Mesothelial cell of epicardium (in vitro differentiated cells): ENCODE data around the gene ERICH6. TPM values are rescaled to one million over a fixed set of nuclear protein-coding genes. Genes with fewer than 3 reads are reported as not detected.

Experiments used
- DNase-seq, 2 experiments: peaks; one replicate each; pipeline ENCODE4 v3.0.0; 2021; ENCODE audit warnings: low spot score in 2 of 2; ENCODE audit not compliant: unreplicated experiment in 2 of 2
- H3K27ac Mint-ChIP-seq: 2 replicates; pipeline ENCODE4 v1.8.0; 2021; ENCODE audit warnings: mixed read lengths
- H3K27me3 Mint-ChIP-seq: 2 replicates; pipeline ENCODE4 v1.8.0; 2021; ENCODE audit warnings: low read depth, mixed read lengths
- H3K36me3 Mint-ChIP-seq: 2 replicates; pipeline ENCODE4 v1.8.0; 2021; ENCODE audit warnings: mixed read lengths
- H3K4me1 Mint-ChIP-seq: 2 replicates; pipeline ENCODE4 v1.8.0; 2021; ENCODE audit warnings: mixed read lengths
- H3K4me3 Mint-ChIP-seq: 2 replicates; pipeline ENCODE4 v1.8.0; 2021; ENCODE audit warnings: mild to moderate bottlenecking, moderate library complexity, mixed read lengths
- H3K9me3 Mint-ChIP-seq: 2 replicates; pipeline ENCODE4 v1.8.0; 2021; ENCODE audit warnings: mixed read lengths
- total RNA-seq: library from RNA; stranded (reverse); gene quantifications from 3 replicates; pipeline ENCODE4 v1.2.1, GENCODE V29; 2021
- TF ChIP-seq, protein P1 (sequence below): fragments of 200-600 bp; sonication (generic); IDR thresholded peaks from one replicate; pipeline ENCODE4 v1.5.0; 2021; ENCODE audit warnings: antibody characterized with exemption; ENCODE audit not compliant: unreplicated experiment

ERICH6 gene
- total RNA-seq, 1 donor from 2014 or later = 0.65 TPM

- DNase-seq = no peak
- no peak overlapping the region for H3K4me3 Mint-ChIP-seq
- H3K36me3 Mint-ChIP-seq = no peaks in the 10 kb centered on the region
- H3K9me3 Mint-ChIP-seq = peaks cover 15% of the 10 kb centered on the region
- TF ChIP-seq, protein P1, sequence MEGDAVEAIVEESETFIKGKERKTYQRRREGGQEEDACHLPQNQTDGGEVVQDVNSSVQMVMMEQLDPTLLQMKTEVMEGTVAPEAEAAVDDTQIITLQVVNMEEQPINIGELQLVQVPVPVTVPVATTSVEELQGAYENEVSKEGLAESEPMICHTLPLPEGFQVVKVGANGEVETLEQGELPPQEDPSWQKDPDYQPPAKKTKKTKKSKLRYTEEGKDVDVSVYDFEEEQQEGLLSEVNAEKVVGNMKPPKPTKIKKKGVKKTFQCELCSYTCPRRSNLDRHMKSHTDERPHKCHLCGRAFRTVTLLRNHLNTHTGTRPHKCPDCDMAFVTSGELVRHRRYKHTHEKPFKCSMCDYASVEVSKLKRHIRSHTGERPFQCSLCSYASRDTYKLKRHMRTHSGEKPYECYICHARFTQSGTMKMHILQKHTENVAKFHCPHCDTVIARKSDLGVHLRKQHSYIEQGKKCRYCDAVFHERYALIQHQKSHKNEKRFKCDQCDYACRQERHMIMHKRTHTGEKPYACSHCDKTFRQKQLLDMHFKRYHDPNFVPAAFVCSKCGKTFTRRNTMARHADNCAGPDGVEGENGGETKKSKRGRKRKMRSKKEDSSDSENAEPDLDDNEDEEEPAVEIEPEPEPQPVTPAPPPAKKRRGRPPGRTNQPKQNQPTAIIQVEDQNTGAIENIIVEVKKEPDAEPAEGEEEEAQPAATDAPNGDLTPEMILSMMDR = no peak
- no peak overlapping the region for H3K27ac Mint-ChIP-seq
- H3K27me3 Mint-ChIP-seq = peaks cover 4% of the 10 kb centered on the region
- H3K4me1 Mint-ChIP-seq = no peaks in the 10 kb centered on the region
Measured at GRCh38 chr3:150673966-150674365, 29.8 kb downstream of the ERICH6 start.

DNA sequence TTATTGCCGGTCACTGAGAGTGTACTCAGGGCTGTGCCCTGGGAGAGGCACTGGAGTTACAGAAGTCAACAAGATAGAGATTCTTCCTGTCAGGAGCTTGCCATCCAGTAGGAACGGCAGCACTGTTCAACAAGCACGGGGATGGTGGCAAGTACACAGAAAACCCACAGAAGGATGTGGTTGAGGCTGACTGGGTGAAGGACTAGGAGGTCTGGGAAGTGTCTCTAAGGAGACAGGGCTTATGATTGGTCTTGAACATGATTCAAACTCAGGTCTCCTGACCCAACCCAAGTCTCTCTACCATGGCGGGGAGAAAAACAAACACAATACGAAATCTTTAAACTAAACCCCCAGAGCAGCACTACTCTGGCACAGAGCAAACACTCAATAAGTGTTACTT lies 37.6 kb downstream of the ERICH6 start:
- Mint-ChIP-seq H3K27me3 (peaks cover 17% of the 10 kb centered on the region), H3K4me1 (no peaks in the 10 kb centered on the region), H3K36me3 (no peaks in the 10 kb centered on the region), H3K9me3 (no peaks in the 10 kb centered on the region), H3K4me3 (no peak overlapping the region), H3K27ac (no peak overlapping the region)
- TF ChIP-seq, protein P1 = no peak
- no peak for DNase-seq

DNA sequence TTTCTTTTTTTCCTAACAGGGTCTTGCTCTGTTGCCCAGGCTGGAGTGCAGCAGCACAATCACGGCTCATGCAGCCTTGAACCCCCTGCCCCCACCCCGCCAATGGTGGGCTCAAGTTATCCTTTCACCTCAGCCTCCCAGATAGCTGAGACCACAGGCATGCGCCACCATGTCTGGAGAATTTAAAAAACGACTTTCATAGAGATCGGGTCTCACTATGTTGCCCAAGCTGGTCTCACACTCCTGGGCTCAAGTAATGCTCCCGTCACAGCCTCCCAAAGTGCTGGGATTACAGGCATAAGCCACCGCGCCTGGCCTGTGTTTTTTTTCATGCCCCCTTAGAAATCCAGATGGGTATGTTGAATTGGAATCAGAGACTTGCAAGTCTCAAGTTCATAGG lies 40.3 kb downstream of the ERICH6 start:
- Mint-ChIP-seq H3K4me1 (no peaks in the 10 kb centered on the region), H3K27me3 (peaks cover 13% of the 10 kb centered on the region), H3K9me3 (no peaks in the 10 kb centered on the region), H3K27ac (no peak overlapping the region), H3K4me3 (no peak overlapping the region), H3K36me3 (no peaks in the 10 kb centered on the region)
- TF ChIP-seq, protein P1 = no peak
- DNase-seq = no peak

- Mint-ChIP-seq H3K4me1 (no peaks in the 10 kb centered on the region), H3K9me3 (no peaks in the 10 kb centered on the region), H3K27me3 (peaks cover 13% of the 10 kb centered on the region), H3K27ac (no peak overlapping the region), H3K4me3 (no peak overlapping the region), H3K36me3 (no peaks in the 10 kb centered on the region)
- TF ChIP-seq, protein P1 = no peak
- no peak for DNase-seq
Measured at GRCh38 chr3:150662410-150663200, 41.1 kb downstream of the ERICH6 start.

DNA sequence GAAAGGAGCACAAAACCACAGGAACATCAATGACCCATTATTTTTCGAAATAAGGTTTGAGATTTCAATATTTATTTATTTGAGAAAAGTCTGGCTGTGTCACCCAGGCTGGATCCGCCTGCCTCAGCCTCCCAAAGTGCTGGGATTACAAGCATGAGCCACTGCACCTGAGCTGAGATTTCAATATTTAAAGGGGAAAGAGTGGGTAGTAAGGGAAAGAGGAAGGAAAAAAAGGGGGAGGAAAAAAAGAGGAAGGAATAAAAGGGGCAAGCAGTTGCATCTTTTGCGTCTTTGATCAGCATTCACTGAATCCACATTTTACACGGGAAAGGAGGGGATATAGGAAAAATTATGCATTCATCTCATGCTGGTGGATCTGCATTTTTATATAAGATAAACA lies 47.4 kb downstream of the ERICH6 start:
- no peaks in the 10 kb centered on the region for H3K36me3 Mint-ChIP-seq
- DNase-seq = no peak
- no peak overlapping the region for H3K27ac Mint-ChIP-seq
- H3K9me3 Mint-ChIP-seq = peaks cover 3% of the 10 kb centered on the region
- H3K4me3 Mint-ChIP-seq = no peak overlapping the region
- no peaks in the 10 kb centered on the region for H3K27me3 Mint-ChIP-seq
- H3K4me1 Mint-ChIP-seq = no peaks in the 10 kb centered on the region
- TF ChIP-seq, protein P1 = no peak

DNA sequence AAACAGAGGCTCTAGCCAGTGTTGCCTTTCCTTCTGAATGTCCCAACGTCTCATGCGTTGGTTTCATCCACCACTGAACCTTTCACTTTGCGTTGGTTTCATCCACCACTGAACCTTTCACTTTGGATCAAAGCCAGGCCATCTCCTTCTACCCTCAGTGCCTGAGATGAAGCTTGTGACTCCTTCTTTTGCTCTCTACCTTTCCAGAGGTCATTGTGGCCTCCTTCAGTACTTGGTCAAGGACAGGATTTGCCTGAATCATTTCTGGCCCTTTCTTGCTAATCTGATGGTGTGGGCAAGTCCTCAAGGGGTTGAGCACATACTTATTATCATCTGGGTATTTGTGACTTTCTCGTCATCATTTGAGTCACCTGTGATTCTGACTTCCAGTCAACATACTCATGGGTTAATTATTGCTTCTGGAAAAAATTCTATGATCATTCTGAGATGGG lies 50.6 kb downstream of the ERICH6 start:
- H3K4me3 Mint-ChIP-seq = no peak overlapping the region
- DNase-seq = no peak

More for the DNA sequence above, 50.6 kb downstream of the ERICH6 start:
- H3K4me1 Mint-ChIP-seq = no peaks in the 10 kb centered on the region
- TF ChIP-seq, protein P1 = no peak
- no peaks in the 10 kb centered on the region for H3K36me3 Mint-ChIP-seq
- H3K27me3 Mint-ChIP-seq = no peaks in the 10 kb centered on the region
- H3K9me3 Mint-ChIP-seq = peaks cover 3% of the 10 kb centered on the region
- H3K27ac Mint-ChIP-seq = no peak overlapping the region
